Smooth muscle cell (in vitro differentiated cells): ENCODE measurements around the gene ZNF333. TPM values are rescaled to one million over a fixed set of nuclear protein-coding genes. Genes with fewer than 3 reads are reported as not detected.

Source experiments
- DNase-seq: peaks from one replicate; lab custom pipeline; 2025; ENCODE audit not compliant: unreplicated experiment; lab: John Stamatoyannopoulos, UW
- H2AFZ ChIP-seq: fragments of 200-600 bp; sonication (generic); 2 replicates; pipeline ENCODE4 v1.6.0; 2016; ENCODE audit warnings: antibody characterized with exemption, low read depth, mild to moderate bottlenecking
- H3F3A ChIP-seq: fragments of 200-600 bp; sonication (generic); 2 replicates; pipeline ENCODE4 v1.6.0; 2017; ENCODE audit warnings: antibody characterized with exemption, low read depth
- H3K27ac ChIP-seq: fragments of 200-600 bp; sonication (generic); 2 replicates; pipeline ENCODE4 v1.5.1; 2016; ENCODE audit warnings: low read depth, mild to moderate bottlenecking
- H3K27me3 ChIP-seq: fragments of 200-600 bp; sonication (generic); 2 replicates; pipeline ENCODE4 v1.6.1; 2016; ENCODE audit warnings: low read depth, mild to moderate bottlenecking
- H3K36me3 ChIP-seq: fragments of 200-600 bp; sonication (generic); 2 replicates; pipeline ENCODE4 v1.5.1; 2016; ENCODE audit warnings: low read depth
- H3K4me1 ChIP-seq: fragments of 200-600 bp; sonication (generic); 2 replicates; pipeline ENCODE4 v1.5.1; 2016; ENCODE audit warnings: low read depth
- H3K4me2 ChIP-seq: fragments of 200-600 bp; sonication (generic); 2 replicates; pipeline ENCODE4 v1.6.0; 2016; ENCODE audit warnings: mild to moderate bottlenecking
- H3K4me3 ChIP-seq: fragments of 200-600 bp; sonication (generic); 2 replicates; pipeline ENCODE4 v1.5.1; 2016; ENCODE audit warnings: mild to moderate bottlenecking
- H3K79me2 ChIP-seq: fragments of 200-600 bp; sonication (generic); 2 replicates; pipeline ENCODE4 v1.6.0; 2016; ENCODE audit warnings: low read depth, mild to moderate bottlenecking
- H3K9ac ChIP-seq: fragments of 200-600 bp; sonication (generic); 2 replicates; pipeline ENCODE4 v1.6.0; 2016; ENCODE audit warnings: low read depth
- H3K9me3 ChIP-seq: fragments of 200-600 bp; sonication (generic); replicated peaks from 2 replicates; pipeline ENCODE4 v1.5.1; 2016; ENCODE audit warnings: low read depth
- H4K20me1 ChIP-seq: fragments of 200-600 bp; sonication (generic); 2 replicates; pipeline ENCODE4 v1.6.0; 2016; ENCODE audit warnings: low read depth
- CTCF ChIP-seq: fragments of 200-600 bp; sonication (generic); IDR thresholded peaks from 2 replicates; pipeline ENCODE4 v1.5.1; 2017; ENCODE audit warnings: borderline replicate concordance, mild to moderate bottlenecking, antibody characterized with exemption; ENCODE audit not compliant: insufficient read depth, poor library complexity, severe bottlenecking
- WGBS: methylation state at CpG from one replicate; pipeline ENCODE4 v1.1.7; 2016; ENCODE audit warnings: low lambda C conversion rate; 5-methylcytosine and 5-hydroxymethylcytosine counted together
- polyA plus RNA-seq: library from polyadenylated mRNA; unstranded; fragments of >200 nt; fragmentation: Nextera tagmentation; extraction: Ambion mirVana; gene quantifications from 2 replicates; pipeline ENCODE4 v1.2.1, GENCODE V29; 2016
- total RNA-seq: library from RNA; depleted of rRNA; stranded (reverse); fragments of >200 nt; gene quantifications from 2 replicates; pipeline ENCODE4 v1.2.3, GENCODE V29; 2014

The ZNF333 gene
- total and polyA plus RNA-seq, 2 experiments from 2014 or later, result 14.8 to 16.0 TPM

- Histone ChIP-seq H3K4me2 (no peak overlapping the region), H3K4me1 (peaks cover 12% of the 10 kb centered on the region), H3K79me2 (peaks cover 10% of the 10 kb centered on the region), H4K20me1 (no peaks in the 10 kb centered on the region), H3K27ac (no peak overlapping the region), H3K9ac (no peak overlapping the region), H3K4me3 (no peak overlapping the region), H2AFZ (no peak overlapping the region), H3K36me3 (no peaks in the 10 kb centered on the region), H3F3A (no peaks in the 10 kb centered on the region), H3K9me3 (no peaks in the 10 kb centered on the region), H3K27me3 (no peaks in the 10 kb centered on the region)
- DNase-seq, result no peak
- WGBS, result 41% methylated on average over 3 of the region's 3 CpGs
- TF ChIP-seq CTCF, result peak; percentile 20
These were observed 3.4 kb upstream of the ZNF333 start for GRCh38 chr19:14686411-14686810.

DNA sequence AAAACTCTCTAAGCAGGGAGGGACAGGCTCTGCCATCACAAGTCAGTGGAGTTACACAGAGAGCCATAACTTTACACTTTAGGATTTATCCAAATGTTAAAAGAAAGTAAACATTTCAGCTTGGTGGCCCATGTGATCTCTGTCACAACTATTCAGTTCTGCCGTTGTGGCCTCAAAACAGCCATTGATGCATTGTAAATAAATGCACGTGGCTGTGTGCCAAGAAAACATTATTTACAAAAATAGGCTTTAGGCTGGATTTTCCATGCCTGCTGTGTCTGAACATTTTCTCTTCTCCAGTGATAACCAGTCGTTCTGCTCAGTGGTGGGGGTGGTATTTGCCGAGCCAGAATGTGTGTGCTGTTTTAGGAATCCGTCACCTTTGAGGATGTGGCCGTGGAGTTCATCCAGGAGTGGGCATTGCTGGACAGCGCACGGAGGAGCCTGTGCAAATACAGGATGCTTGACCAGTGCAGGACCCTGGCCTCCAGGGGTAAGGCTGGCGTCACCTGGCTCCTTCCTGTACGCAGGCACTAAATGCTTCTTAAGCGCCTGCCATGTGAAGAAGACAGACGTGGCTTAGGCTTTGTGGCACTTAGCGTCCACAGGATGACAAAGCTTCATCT lies 4.9 kb downstream of the ZNF333 start:
- H3K9me3 ChIP-seq, result no peaks in the 10 kb centered on the region
- peaks cover 3% of the 10 kb centered on the region for H3K36me3 ChIP-seq
- peaks cover 8% of the 10 kb centered on the region for H3K4me1 ChIP-seq
- DNase-seq, result no peak
- 92% methylated on average over 13 of the region's 13 CpGs for WGBS
- H3K9ac ChIP-seq, result no peak overlapping the region
- no peak overlapping the region for H2AFZ ChIP-seq
- H3K27ac ChIP-seq, result no peak overlapping the region
- peaks cover 10% of the 10 kb centered on the region for H3K79me2 ChIP-seq
- no peak overlapping the region for H3K4me2 ChIP-seq
- H3K27me3 ChIP-seq, result no peaks in the 10 kb centered on the region
- H3K4me3 ChIP-seq, result no peak overlapping the region
- no peak for TF ChIP-seq CTCF
- H4K20me1 ChIP-seq, result no peaks in the 10 kb centered on the region
- no peaks in the 10 kb centered on the region for H3F3A ChIP-seq

- Histone ChIP-seq H4K20me1 (no peaks in the 10 kb centered on the region), H3K4me2 (no peak overlapping the region), H3K4me1 (peaks cover 7% of the 10 kb centered on the region), H3K4me3 (no peak overlapping the region), H3K36me3 (peaks cover 3% of the 10 kb centered on the region), H3F3A (no peaks in the 10 kb centered on the region), H3K9ac (no peak overlapping the region), H2AFZ (no peak overlapping the region), H3K9me3 (no peaks in the 10 kb centered on the region), H3K27me3 (no peaks in the 10 kb centered on the region), H3K79me2 (peaks cover 9% of the 10 kb centered on the region), H3K27ac (no peak overlapping the region)
- DNase-seq, result no peak
- 100% methylated on average over 5 of the region's 5 CpGs for WGBS
- no peak for TF ChIP-seq CTCF
These were observed 5.6 kb downstream of the ZNF333 start for GRCh38 chr19:14695471-14695870.

GRCh38 chr19:14699641-14700040 lies 9.8 kb downstream of the ZNF333 start:
- WGBS, result 96% methylated on average over 8 of the region's 8 CpGs
- H3K9me3 ChIP-seq, result no peaks in the 10 kb centered on the region
- TF ChIP-seq CTCF, result no peak
- no peak for DNase-seq
- H3K9ac ChIP-seq, result no peak overlapping the region
- H3K27ac ChIP-seq, result no peak overlapping the region
- no peaks in the 10 kb centered on the region for H3K27me3 ChIP-seq
- H4K20me1 ChIP-seq, result no peaks in the 10 kb centered on the region
- no peaks in the 10 kb centered on the region for H3F3A ChIP-seq
- no peak overlapping the region for H2AFZ ChIP-seq
- no peak overlapping the region for H3K4me2 ChIP-seq
- H3K36me3 ChIP-seq, result peaks cover 7% of the 10 kb centered on the region
- no peak overlapping the region for H3K4me3 ChIP-seq
- H3K4me1 ChIP-seq, result no peaks in the 10 kb centered on the region
- no peaks in the 10 kb centered on the region for H3K79me2 ChIP-seq
